SK-N-MC (cell line): Measurements from ENCODE around the gene AP5M1.

Experiments
- DNase-seq: peaks from one replicate; pipeline ENCODE4 v3.0.0-alpha.2; 2011; ENCODE audit warnings: low read depth, low spot score
- H3K27ac ChIP-seq: fragments of 200-600 bp; sonication (generic); 2 replicates; pipeline ENCODE4 v1.5.1; 2016; ENCODE audit warnings: mixed run types
- H3K36me3 ChIP-seq: fragments of 200-600 bp; sonication (generic); 2 replicates; pipeline ENCODE4 v1.6.1; 2017; ENCODE audit warnings: antibody characterized with exemption, low read length, mixed read lengths; ENCODE audit not compliant: insufficient read depth
- H3K4me3 ChIP-seq: fragments of 200-600 bp; sonication (generic); 2 replicates; pipeline ENCODE4 v1.5.1; 2016
- H3K9ac ChIP-seq: fragments of 200-600 bp; sonication (generic); 2 replicates; pipeline ENCODE4 v1.8.0; 2017; ENCODE audit warnings: mixed run types, mixed read lengths; ENCODE audit not compliant: insufficient read length
- H3K9me3 ChIP-seq: fragments of 200-600 bp; sonication (generic); 2 replicates; pipeline ENCODE4 v1.6.1; 2017; ENCODE audit warnings: low read depth, mild to moderate bottlenecking, antibody characterized with exemption, low read length, moderate library complexity, mixed read lengths
- EZH2 ChIP-seq: fragments of 200-600 bp; sonication (generic); IDR thresholded peaks from one replicate; pipeline ENCODE4 v1.6.1; 2017; ENCODE audit warnings: antibody characterized with exemption
- FOXP2 ChIP-seq: optimal IDR thresholded peaks from 2 replicates; pipeline ENCODE3; 2011; ENCODE audit warnings: mild to moderate bottlenecking, moderate library complexity; ENCODE audit not compliant: insufficient read depth; ENCODE audit errors: extremely low read length, control extremely low read depth
- POLR2AphosphoS5 ChIP-seq: IDR thresholded peaks from 2 replicates; pipeline ENCODE4 v1.6.1; 2012; ENCODE audit warnings: mild to moderate bottlenecking, low read depth, low read length, borderline replicate concordance

Gene AP5M1

DNA sequence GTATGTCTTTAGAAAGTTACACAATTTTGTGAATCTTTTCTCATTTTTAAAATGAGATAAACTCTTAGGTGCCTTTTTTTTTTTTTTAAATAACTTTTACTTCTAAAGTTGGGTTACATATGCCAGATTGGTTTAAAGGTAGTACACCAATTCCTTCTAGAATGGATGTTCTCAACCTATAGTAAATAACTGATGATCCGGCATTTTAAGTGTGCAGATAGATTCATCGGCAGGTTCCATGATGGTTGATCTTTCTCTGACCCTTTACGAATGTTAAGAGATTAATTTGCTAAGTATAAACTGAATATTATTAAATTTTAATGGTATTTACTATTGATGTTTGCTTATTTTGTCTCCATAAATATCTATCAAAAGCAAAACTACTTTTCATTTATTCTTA is 8.3 kb downstream of the AP5M1 start:
- Histone ChIP-seq H3K4me3 (no peak overlapping the region), H3K36me3 (peaks cover 61% of the 10 kb centered on the region), H3K27ac (no peak overlapping the region), H3K9ac (no peak overlapping the region), H3K9me3 (no peaks in the 10 kb centered on the region)
- no peak for DNase-seq
- TF ChIP-seq FOXP2 = no peak
- TF ChIP-seq POLR2AphosphoS5 = no peak
- TF ChIP-seq EZH2 = no peak

- DNase-seq = no peak
- Histone ChIP-seq H3K27ac (no peak overlapping the region), H3K36me3 (peaks cover 19% of the 10 kb centered on the region), H3K9me3 (no peaks in the 10 kb centered on the region), H3K9ac (no peak overlapping the region), H3K4me3 (no peak overlapping the region)
- no peak for TF ChIP-seq POLR2AphosphoS5
- TF ChIP-seq EZH2 = no peak
- TF ChIP-seq FOXP2 = no peak
These were observed 19.0 kb downstream of the AP5M1 start for GRCh38 chr14:57287745-57288144.

DNA sequence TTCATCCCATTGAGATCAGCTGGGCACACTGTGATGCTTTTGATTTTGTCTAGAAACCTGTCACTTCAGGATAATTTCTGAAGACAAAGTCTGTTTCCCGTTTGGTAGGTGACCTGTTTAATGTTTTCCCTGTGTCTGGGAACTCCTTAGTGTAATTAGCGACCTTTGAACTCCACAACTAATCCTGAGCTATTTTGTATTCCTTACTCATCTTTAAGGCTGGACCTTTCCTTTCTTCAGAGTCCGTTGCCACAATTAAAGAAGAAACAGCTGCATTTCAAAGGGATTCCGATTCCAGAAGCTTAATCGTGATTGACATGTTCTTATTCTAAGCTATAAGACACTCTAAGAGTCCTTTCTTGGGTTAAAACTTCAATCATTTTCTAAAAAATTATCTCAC is 22.0 kb downstream of the AP5M1 start:
- no peak for DNase-seq
- Histone ChIP-seq H3K27ac (no peak overlapping the region), H3K4me3 (no peak overlapping the region), H3K9me3 (no peaks in the 10 kb centered on the region), H3K9ac (no peak overlapping the region), H3K36me3 (peaks cover 10% of the 10 kb centered on the region)
- TF ChIP-seq EZH2 (no peak), FOXP2 (no peak), POLR2AphosphoS5 (no peak)

DNA sequence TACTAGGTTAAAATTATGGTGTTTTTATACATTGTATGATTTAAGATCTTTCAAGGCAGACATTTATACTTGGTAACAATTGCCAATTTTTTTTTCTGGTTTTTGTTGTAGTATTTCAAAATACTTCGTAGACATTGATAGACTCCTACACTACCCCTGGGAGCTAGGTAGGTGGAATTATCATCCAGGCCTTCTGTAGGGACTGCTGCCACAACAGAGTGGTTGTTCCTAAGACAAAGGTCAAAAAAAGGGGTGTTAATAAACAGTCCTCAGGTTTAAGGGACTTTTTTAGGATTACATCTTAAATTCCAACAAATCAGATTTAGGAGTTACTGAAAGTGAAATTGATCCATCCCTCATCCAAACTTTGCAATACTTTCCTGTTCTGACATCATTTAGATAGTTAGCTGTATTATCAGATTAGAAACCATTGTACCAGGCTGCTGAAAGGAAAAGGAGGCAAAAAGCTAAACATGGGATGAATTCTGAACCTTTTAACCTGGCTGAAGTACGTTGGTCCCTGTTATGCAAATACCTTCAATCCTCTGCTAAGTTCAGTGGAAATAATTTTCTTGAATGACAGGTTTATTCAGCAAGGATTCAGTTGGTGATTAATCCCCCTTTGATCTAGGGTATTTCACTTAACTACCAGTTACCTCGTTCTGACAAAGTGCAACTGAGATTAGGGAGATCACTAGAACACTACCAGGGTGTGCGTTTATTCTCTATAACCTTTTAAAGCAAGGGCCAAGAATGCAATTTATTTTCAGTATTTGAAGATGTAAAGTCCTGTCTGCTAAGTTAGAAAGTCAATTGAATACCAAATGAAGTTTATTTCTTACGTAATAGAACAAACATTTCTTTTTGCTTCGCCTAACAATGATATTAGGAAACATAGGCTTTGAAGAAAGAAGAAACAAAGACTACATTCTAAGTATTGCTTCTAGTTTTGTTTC is 23.2 kb downstream of the AP5M1 start:
- no peak for DNase-seq
- H3K9ac ChIP-seq = peak overlapping the region; percentile 7
- TF ChIP-seq EZH2 (no peak), POLR2AphosphoS5 (no peak), FOXP2 (no peak)
- no peaks in the 10 kb centered on the region for H3K9me3 ChIP-seq
- H3K36me3 ChIP-seq = no peaks in the 10 kb centered on the region
- peak overlapping the region; percentile 10; the same call in 1 of the 2 replicates for H3K27ac ChIP-seq
- no peak overlapping the region for H3K4me3 ChIP-seq

DNA sequence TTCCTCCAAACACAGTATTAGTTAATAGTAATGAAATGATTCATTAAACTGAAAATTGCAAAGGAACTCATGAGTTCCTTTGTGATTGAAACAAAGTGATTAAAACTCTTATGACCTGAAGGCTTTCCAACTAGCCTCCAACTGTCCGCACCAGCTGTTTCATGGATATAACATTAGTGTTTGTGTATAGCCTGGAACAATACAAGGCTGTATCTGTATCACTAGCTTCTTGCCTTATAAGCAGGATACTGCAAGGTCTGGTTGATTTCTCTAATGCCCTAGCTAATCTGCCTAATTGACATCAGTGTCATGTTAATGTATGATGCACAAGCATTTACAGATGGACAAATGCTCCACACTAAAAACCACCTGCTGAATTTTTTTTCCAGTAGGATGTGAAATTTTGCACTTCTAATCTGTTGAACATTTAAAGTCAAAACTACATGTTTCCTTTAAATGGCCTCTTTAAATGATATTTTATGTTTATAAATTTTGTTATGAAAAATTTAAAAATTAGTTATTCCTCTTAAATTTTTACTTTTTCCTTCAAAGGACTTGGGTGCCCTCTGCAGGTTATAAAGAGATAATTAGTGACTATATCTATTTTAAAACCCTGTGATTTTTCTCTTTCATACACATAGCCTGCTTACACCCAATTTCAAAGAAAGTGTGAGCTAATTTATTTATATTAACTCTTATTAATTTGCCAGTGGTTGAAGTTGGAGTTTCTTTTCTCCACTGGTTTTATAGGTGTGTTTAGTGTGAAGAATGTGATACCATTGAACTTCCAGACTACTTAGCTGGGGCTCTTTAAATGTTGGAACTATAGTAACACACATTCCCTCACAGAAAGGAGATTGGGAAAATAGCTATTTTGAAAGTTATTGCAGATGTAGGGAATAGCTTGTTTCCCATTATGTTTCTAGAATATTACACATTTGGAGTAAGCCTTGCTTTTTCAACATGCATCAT is 25.4 kb downstream of the AP5M1 start:
- no peak overlapping the region for H3K9ac ChIP-seq
- no peak overlapping the region for H3K4me3 ChIP-seq
- no peaks in the 10 kb centered on the region for H3K36me3 ChIP-seq
- H3K27ac ChIP-seq = peak overlapping the region; percentile 43; the same call in 1 of the 2 replicates
- no peak for TF ChIP-seq POLR2AphosphoS5
- no peak for TF ChIP-seq EZH2
- no peak for TF ChIP-seq FOXP2
- H3K9me3 ChIP-seq = no peaks in the 10 kb centered on the region
- no peak for DNase-seq

GRCh38 chr14:57295239-57295638 is 26.5 kb downstream of the AP5M1 start:
- no peak for DNase-seq
- no peaks in the 10 kb centered on the region for H3K36me3 ChIP-seq

GRCh38 chr14:57297852-57298251 is 29.1 kb downstream of the AP5M1 start:
- Histone ChIP-seq H3K4me3 (no peak overlapping the region), H3K36me3 (no peaks in the 10 kb centered on the region), H3K27ac (no peak overlapping the region), H3K9ac (no peak overlapping the region), H3K9me3 (no peaks in the 10 kb centered on the region)
- DNase-seq = no peak
- no peak for TF ChIP-seq POLR2AphosphoS5
- no peak for TF ChIP-seq FOXP2
- TF ChIP-seq EZH2 = no peak

More at GRCh38 chr14:57295239-57295638, 26.5 kb downstream of the AP5M1 start:
- Histone ChIP-seq H3K9ac (peak overlapping the region; percentile 43), H3K9me3 (no peaks in the 10 kb centered on the region), H3K4me3 (no peak overlapping the region), H3K27ac (0 out of 2 replicates have a peak overlapping the region, but pooled peaks have one; percentile 43)
- TF ChIP-seq EZH2 = no peak
- no peak for TF ChIP-seq POLR2AphosphoS5
- TF ChIP-seq FOXP2 = no peak

DNA sequence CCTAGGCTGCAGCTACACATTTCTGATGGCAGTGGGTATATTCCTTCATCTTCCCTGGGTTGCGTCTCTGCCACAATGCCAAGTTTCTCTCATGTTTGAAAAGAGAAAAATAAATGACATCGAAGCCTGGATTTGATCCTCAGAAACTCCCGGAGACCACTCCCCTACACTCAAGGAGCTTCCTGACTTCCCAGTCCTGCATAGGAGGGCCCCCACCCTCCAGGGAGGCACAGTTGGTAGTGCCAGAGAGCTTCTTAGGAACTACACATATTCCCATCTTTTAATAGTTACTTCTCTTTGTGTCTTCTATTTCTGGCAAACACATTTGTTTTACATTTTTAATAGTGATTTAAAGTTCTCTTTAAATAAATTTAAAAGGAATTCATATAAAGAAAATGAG is 30.7 kb downstream of the AP5M1 start:
- Histone ChIP-seq H3K36me3 (no peaks in the 10 kb centered on the region), H3K4me3 (no peak overlapping the region)

DNA sequence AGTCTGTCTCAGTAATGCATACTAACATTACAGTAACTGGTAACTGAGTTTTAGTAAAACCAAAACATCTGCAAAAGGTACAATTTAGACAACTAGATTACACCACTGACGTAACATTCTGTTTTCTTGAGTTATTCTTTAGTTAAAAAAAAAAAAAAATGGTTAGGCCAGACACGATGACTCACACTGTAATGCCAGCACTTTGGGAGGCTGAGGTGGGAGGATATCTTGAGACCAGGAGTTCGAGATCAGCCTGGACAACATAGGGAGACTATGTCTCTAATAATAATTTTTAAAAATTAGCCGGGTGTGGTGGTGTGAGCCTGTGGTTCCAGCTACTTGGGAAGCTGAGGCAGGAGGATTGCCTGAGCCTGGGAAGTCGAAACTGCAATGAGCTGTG is 34.1 kb downstream of the AP5M1 start:
- no peak for DNase-seq
- no peak overlapping the region for H3K27ac ChIP-seq
- H3K4me3 ChIP-seq = no peak overlapping the region
- H3K36me3 ChIP-seq = no peaks in the 10 kb centered on the region
- H3K9ac ChIP-seq = no peak overlapping the region
- TF ChIP-seq POLR2AphosphoS5 (no peak), EZH2 (no peak), FOXP2 (no peak)
- H3K9me3 ChIP-seq = no peaks in the 10 kb centered on the region

More for the DNA sequence above, 30.7 kb downstream of the AP5M1 start:
- TF ChIP-seq EZH2 (no peak), FOXP2 (no peak), POLR2AphosphoS5 (no peak)
- DNase-seq = no peak
- no peak overlapping the region for H3K27ac ChIP-seq
- no peak overlapping the region for H3K9ac ChIP-seq
- H3K9me3 ChIP-seq = no peaks in the 10 kb centered on the region
